A673 (cell line): ENCODE data around the gene CYP2W1.

Experiments
- CTCF ChIP-seq: fragments of 300-800, 200-600 bp; sonication (generic); conservative IDR thresholded peaks from 2 replicates; pipeline ENCODE4 v1.5.1; 2017; ENCODE audit warnings: low read depth, mild to moderate bottlenecking, antibody characterized with exemption, low read length, moderate library complexity, mixed read lengths
- EZH2 ChIP-seq: fragments of 200-600 bp; sonication (generic); IDR thresholded peaks from 2 replicates; pipeline ENCODE4 v1.6.1; 2017; ENCODE audit warnings: borderline replicate concordance, low read depth, mild to moderate bottlenecking, mixed read lengths, antibody characterized with exemption, low read length; ENCODE audit not compliant: poor library complexity, severe bottlenecking

GRCh38 chr7:986766-987751 lies 4.1 kb downstream of the CYP2W1 start:
- TF ChIP-seq CTCF = no peak
- TF ChIP-seq EZH2 = no peak
